Epithelial cell of esophagus (primary cell): ENCODE measurements around the gene ANXA11.

Source experiments
- DNase-seq: peaks from one replicate; pipeline ENCODE4 v3.0.0; 2010; ENCODE audit warnings: low read depth
- H3K4me3 ChIP-seq: 2 replicates; pipeline ENCODE4 v1.5.1; 2011; ENCODE audit warnings: mild to moderate bottlenecking, low read length, control low read depth
- TF ChIP-seq, protein P1 (sequence below): IDR thresholded peaks from 2 replicates; pipeline ENCODE4 v1.5.1; 2011; ENCODE audit warnings: low read depth, mild to moderate bottlenecking, low read length, control low read depth, inconsistent platforms; ENCODE audit not compliant: insufficient read depth; ENCODE audit errors: missing control alignments

ANXA11 gene

DNA sequence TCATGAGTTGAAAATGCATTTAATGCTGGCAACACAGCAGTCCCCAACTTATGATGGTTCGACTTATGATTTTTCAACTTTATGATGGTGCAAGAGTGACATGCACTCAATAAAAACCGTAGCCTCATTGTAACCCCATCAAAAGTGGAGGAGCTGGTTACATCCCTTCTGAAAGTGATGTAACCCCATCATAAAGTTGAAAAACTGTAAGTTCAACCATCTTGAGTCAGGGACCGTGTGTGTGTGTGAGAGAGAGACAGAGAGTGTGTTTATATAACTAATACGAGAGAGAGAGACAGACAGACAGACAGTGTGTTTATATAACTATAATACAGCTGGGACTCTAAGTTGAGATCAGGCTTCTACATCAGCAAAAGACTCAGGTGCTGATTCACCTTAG lies 21.0 kb downstream of the ANXA11 start:
- no peak overlapping the region for H3K4me3 ChIP-seq
- TF ChIP-seq, protein P1, sequence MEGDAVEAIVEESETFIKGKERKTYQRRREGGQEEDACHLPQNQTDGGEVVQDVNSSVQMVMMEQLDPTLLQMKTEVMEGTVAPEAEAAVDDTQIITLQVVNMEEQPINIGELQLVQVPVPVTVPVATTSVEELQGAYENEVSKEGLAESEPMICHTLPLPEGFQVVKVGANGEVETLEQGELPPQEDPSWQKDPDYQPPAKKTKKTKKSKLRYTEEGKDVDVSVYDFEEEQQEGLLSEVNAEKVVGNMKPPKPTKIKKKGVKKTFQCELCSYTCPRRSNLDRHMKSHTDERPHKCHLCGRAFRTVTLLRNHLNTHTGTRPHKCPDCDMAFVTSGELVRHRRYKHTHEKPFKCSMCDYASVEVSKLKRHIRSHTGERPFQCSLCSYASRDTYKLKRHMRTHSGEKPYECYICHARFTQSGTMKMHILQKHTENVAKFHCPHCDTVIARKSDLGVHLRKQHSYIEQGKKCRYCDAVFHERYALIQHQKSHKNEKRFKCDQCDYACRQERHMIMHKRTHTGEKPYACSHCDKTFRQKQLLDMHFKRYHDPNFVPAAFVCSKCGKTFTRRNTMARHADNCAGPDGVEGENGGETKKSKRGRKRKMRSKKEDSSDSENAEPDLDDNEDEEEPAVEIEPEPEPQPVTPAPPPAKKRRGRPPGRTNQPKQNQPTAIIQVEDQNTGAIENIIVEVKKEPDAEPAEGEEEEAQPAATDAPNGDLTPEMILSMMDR: no peak
- DNase-seq: no peak

DNA sequence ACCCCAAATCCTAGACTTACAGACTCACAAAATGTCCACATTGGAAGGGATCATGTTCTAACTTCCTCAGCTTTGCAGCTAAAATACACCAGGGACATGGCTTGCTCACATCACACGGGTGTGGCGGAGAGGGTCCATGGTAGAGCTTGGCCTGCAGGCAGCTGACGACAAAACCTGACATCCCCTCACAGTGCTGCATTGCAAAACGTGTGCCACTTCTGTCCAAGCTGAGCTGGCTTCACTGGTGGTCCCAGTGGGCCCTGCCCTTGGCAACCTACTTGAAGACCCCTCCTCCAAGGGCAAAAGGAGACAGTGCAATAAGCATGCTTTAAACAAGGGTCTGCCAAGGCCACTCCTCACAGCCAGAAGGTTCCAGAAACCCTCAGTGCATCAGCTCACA lies 21.9 kb downstream of the ANXA11 start:
- DNase-seq: no peak
- no peak overlapping the region for H3K4me3 ChIP-seq
- TF ChIP-seq, protein P1: no peak

DNA sequence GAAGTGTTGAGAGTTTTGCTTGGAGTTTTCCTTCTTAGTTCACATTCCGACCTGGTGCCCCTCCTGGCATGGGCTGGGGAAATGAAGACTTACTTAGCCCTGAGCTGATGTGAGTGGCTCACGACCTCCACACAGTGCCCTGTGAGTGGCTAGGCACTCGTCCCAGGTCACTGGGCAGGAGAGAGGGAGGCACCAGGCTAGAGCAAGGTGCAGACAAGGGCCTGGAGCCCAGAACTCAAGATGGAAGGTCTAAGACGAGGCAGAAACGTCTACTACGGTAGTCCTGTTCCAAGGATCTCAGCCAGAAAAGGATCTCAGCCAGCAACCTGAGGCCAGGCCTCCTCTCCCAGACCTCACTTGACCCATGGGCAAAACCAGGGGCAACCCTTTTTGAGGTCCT lies 22.4 kb downstream of the ANXA11 start:
- TF ChIP-seq, protein P1: no peak
- no peak for DNase-seq
- no peak overlapping the region for H3K4me3 ChIP-seq

DNA sequence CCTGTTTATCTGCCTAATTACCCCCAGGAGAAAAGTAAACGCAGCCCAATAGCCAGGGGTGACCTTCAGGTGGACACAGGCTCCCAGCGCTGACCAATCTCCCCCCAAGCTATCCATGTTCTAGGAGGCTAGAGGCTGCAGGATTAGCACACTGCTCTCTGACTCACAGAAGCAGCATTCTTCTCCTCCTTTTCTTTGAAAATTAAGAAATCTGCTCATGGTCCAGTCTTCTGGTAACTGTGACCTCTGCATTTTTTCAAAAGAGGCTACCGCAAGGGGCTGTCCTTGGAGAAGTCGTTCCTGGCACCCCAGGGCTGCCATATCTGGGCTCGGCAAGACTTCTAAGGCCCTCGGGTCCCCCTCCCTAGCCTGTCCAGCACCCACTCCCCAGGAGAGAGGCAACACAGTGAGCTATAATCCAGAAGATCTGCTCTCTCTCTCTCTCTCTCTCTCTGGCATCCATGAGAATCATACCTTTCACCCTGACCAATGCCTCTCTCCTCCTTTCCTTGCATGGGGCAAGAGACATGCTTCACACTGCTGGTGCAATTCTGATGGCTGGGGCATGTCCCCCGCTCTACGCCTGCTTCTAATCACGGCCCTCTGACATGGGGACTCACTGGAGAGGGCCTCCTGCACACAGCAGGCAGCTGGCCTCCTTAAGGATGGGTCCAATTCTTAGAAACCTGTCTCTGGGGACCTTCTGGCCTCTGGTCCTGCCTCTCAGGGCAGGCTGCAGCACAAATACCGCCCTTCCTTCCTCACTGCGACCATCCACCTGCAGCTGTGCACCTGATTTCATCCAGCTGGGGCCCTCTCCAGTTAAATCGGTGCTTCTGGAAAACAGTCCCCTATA lies 27.3 kb downstream of the ANXA11 start:
- no peak for DNase-seq
- no peak overlapping the region for H3K4me3 ChIP-seq
- TF ChIP-seq, protein P1: no peak

DNA sequence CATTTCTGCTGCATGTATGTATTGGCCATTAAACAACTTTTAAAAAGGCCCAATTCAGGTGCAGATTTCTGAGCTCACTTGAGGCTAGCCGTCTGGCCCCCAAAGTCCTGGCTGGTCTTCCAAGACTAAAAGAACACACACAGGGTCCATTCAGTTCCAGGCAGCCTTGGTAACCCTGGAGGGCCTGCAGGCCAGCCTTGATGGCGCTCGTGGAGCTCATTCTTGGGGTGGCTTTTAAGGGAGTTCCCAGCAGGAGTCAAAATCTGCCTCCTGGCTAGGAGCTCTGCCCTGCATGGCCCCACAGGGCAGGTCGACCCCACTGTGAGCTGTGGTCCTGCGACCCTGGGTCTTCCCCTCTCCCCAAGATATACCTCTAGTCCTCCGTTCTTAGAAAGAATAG lies 28.8 kb downstream of the ANXA11 start:
- TF ChIP-seq, protein P1: no peak
- no peak overlapping the region for H3K4me3 ChIP-seq
- DNase-seq: no peak

- no peak for DNase-seq
- H3K4me3 ChIP-seq: no peak overlapping the region
- TF ChIP-seq, protein P1: no peak
Measured at GRCh38 chr10:80174641-80175395, 30.5 kb downstream of the ANXA11 start.

- H3K4me3 ChIP-seq: no peak overlapping the region
- DNase-seq: no peak
- TF ChIP-seq, protein P1: no peak
Measured at GRCh38 chr10:80173466-80173865, 31.9 kb downstream of the ANXA11 start.
